ENCODE data around the gene HEXIM2. TPM values are rescaled to one million over a fixed set of nuclear protein-coding genes. Genes with fewer than 3 reads are reported as not detected.
A peak's percentile ranks its signal among the peaks of the same experiment; 100 is the strongest.

HEXIM2 gene
- total RNA-seq, 2 experiments from 2014 or later: 4.1 to 4.2 TPM

DNA sequence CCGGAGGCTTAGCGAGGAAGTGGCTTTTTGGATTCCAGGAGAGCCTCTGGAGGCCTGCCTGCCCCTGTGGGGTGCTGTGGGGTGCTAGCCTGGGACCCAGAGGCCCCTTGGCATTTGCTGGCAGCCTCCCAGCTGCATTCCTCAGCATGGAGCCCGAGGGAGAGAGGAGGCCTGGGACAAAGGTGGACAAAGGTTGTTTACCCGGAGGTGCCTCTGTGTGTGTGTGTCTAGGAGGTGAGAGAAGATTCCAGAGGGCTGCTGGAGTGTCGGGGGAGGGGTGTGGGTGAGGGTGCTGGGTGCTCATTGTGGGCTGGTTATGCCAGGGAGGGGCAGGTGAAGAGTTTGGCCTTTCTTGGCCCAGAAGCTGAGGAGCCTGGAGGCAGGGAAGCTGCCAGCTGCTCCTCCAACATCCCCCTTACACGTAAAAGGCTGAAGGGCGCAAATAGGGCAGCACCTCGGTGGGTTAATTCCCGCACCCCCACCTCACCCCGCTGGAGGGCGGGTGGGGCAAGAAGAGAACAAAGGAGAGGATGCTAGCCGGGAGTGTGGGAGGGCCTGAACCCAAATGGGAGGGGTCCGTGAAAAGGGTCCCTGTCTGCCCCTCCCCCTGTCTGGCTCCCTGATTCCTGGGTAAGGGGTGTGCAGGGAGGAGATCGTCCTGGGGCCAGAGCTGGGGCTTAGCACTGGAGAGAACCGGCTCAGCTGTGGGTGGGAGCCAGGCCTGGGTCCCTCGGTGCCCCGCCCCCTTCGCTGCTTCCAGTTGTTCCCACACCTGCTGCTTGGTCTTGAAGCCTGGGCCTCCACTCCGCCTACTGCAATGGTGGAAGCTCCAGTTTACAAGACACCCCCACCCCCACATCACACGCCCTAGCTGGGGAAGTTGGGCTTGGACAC, 9.9 kb downstream of the HEXIM2 start:
- H3K27ac Mint-ChIP-seq: peak overlapping the region; percentile 89
- H3K4me1 Mint-ChIP-seq (ENCODE audit: low read depth): peaks cover 25% of the 10 kb centered on the region
- TF ChIP-seq, protein P1, sequence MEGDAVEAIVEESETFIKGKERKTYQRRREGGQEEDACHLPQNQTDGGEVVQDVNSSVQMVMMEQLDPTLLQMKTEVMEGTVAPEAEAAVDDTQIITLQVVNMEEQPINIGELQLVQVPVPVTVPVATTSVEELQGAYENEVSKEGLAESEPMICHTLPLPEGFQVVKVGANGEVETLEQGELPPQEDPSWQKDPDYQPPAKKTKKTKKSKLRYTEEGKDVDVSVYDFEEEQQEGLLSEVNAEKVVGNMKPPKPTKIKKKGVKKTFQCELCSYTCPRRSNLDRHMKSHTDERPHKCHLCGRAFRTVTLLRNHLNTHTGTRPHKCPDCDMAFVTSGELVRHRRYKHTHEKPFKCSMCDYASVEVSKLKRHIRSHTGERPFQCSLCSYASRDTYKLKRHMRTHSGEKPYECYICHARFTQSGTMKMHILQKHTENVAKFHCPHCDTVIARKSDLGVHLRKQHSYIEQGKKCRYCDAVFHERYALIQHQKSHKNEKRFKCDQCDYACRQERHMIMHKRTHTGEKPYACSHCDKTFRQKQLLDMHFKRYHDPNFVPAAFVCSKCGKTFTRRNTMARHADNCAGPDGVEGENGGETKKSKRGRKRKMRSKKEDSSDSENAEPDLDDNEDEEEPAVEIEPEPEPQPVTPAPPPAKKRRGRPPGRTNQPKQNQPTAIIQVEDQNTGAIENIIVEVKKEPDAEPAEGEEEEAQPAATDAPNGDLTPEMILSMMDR (IDR thresholded peaks at IDR 0.05): no peak
- POLR2A ChIA-PET: interaction anchor here (0.7 to 4.2 kb wide), 5 partner anchors 11 to 554 kb away, joined by 3 to 44 read pairs (median 3); partner anchors contain the start of genes HEXIM1 and HEXIM2
- peak overlapping the region; percentile 68 for H3K4me3 Mint-ChIP-seq
- intact Hi-C loops (cut with micrococcal nuclease): no loop called here
- H3K36me3 Mint-ChIP-seq (ENCODE audit: low read depth): no peaks in the 10 kb centered on the region
- ATAC-seq: no peak
- CTCF ChIA-PET: interaction anchor here (1.2 to 4.5 kb wide), 8 partner anchors 9 to 47 kb away, joined by 3 to 61 read pairs (median 10); partner anchors contain the start of genes ACBD4, HEXIM1 and HEXIM2
- no peak for DNase-seq
- H3K27me3 Mint-ChIP-seq: no peaks in the 10 kb centered on the region
- H3K9me3 Mint-ChIP-seq: no peaks in the 10 kb centered on the region

DNA sequence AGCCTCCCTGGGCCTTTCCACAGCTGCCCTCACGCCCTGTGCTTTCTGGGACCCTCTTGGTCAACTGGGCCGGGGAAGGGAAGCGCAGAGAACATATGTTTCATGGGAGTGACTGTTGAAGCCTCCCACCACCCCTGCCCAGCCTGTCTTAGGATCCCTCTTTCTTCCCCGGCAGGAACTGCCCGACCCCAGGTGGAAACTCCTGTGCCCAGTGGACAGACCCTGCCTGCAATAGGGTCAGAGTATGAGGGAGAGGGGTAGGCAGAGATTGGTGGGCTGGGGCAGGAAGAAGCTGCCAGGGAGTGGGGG, 10.5 kb downstream of the HEXIM2 start:
- intact Hi-C loops (cut with micrococcal nuclease): no loop called here
- ChIA-PET POLR2A (interaction anchor here (0.7 to 4.2 kb wide), 5 partner anchors 12 to 553 kb away, joined by 3 to 44 read pairs (median 3); partner anchors contain the start of genes HEXIM1 and HEXIM2), CTCF (interaction anchor here (1.2 to 4.5 kb wide), 8 partner anchors 10 to 37 kb away, joined by 3 to 61 read pairs (median 10); partner anchors contain the start of genes ACBD4, HEXIM1 and HEXIM2)
- H3K36me3 Mint-ChIP-seq (ENCODE audit: low read depth): no peaks in the 10 kb centered on the region
- no peaks in the 10 kb centered on the region for H3K27me3 Mint-ChIP-seq
- no peak for DNase-seq
- no peak for ATAC-seq
- peaks cover 25% of the 10 kb centered on the region for H3K4me1 Mint-ChIP-seq (ENCODE audit: low read depth)
- peak overlapping the region; percentile 68 for H3K4me3 Mint-ChIP-seq
- TF ChIP-seq, protein P1 (IDR thresholded peaks at IDR 0.05): no peak
- peak overlapping the region; percentile 89 for H3K27ac Mint-ChIP-seq
- H3K9me3 Mint-ChIP-seq: no peaks in the 10 kb centered on the region

DNA sequence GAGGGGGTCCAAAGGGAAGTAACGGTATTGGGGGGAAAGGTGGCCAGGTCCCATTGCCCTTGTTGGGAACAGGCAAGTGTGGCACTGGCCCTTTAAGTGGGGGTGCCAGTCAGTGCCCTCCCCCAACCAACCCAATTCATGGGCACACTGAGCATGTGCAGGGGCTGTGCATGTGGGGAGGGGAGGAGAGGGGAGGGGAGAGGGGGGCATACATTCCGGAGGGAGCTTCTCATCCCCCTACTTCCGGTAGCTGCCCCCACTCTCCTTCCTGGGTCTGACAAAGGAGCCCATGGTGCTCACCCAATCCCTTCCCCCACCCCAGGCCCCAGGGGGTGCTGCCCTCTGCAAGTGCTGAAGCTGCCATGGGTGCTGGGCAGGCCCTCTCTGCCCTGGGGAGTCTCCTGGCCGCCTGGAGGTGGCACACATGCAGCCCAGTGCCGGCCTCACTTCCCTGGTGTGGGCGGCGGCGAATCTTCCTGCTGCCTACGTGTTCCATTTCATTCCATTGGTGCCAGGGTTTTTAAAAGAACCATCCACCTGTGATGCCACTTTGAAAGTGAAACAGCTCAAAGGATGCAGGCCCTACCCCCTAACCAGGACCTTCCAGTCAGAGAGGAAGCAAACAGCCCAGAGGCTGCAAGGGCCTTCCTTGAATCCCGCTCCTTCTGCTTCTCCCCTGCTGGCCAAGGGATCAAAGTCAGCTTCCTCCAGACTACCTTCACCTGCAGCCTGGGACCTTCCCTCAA, 11.0 kb downstream of the HEXIM2 start:
- peaks cover 25% of the 10 kb centered on the region for H3K4me1 Mint-ChIP-seq (ENCODE audit: low read depth)
- no peaks in the 10 kb centered on the region for H3K36me3 Mint-ChIP-seq (ENCODE audit: low read depth)
- ChIA-PET CTCF (interaction anchor here (0.8 to 4.5 kb wide), 13 partner anchors 10 to 150 kb away, joined by 3 to 61 read pairs (median 4); partner anchors contain the start of genes ACBD4, HEXIM1, HEXIM2 and PLCD3), POLR2A (interaction anchor here (0.6 to 4.2 kb wide), 8 partner anchors 9 to 553 kb away, joined by 3 to 44 read pairs (median 3); partner anchors contain the start of genes HEXIM1 and HEXIM2)
- no peaks in the 10 kb centered on the region for H3K9me3 Mint-ChIP-seq
- H3K27me3 Mint-ChIP-seq: no peaks in the 10 kb centered on the region
- peak overlapping the region; percentile 68 for H3K4me3 Mint-ChIP-seq
- TF ChIP-seq, protein P1 (IDR thresholded peaks at IDR 0.05): no peak
- peak overlapping the region; percentile 89 for H3K27ac Mint-ChIP-seq
- intact Hi-C loops (cut with micrococcal nuclease): no loop called here
- ATAC-seq: peak; percentile 78
- DNase-seq: peak; percentile 77

DNA sequence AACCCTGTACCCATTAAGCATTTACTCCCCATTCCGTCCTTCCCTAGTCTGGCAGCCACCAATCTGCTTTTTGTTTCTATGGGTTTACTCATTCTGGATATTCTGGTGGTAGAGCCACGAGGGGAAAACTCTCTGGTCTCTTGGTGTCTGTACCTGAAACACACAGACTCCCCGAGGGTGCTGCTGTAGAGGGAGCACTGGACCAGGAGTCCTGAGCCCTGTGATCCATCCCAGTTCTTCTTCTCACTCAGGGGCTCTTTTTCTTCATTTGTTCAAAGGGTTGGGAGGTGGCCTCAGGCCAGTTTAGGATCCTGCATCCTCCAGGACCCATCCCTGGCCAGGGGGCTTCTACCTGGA, 14.1 kb downstream of the HEXIM2 start:
- ATAC-seq: no peak
- no peaks in the 10 kb centered on the region for H3K36me3 Mint-ChIP-seq (ENCODE audit: low read depth)
- no peak overlapping the region for H3K4me3 Mint-ChIP-seq
- H3K9me3 Mint-ChIP-seq: no peaks in the 10 kb centered on the region
- intact Hi-C loops (cut with micrococcal nuclease): no loop called here
- TF ChIP-seq, protein P1 (IDR thresholded peaks at IDR 0.05): no peak
- peaks cover 20% of the 10 kb centered on the region for H3K4me1 Mint-ChIP-seq (ENCODE audit: low read depth)
- ChIA-PET POLR2A (interaction anchor here (0.8 kb wide), 1 partner anchor 26 kb away, joined by 3 read pairs; no protein-coding TSS in a partner anchor), CTCF (interaction anchor here (0.8 to 3.1 kb wide), 4 partner anchors 21 to 40 kb away, joined by 4 to 19 read pairs (median 6); partner anchors contain the start of gene ACBD4)
- H3K27me3 Mint-ChIP-seq: no peaks in the 10 kb centered on the region
- DNase-seq: no peak
- H3K27ac Mint-ChIP-seq: no peak overlapping the region

Data from activated CD8-positive, alpha-beta T cell treated with anti-CD3 and anti-CD28 coated beads for 36 hours (primary cell).